A673 (cell line): ENCODE measurements around the gene NHERF1.

ENCODE experiments used
- EZH2 ChIP-seq: fragments of 200-600 bp; sonication (generic); IDR thresholded peaks from 2 replicates; pipeline ENCODE4 v1.6.1; 2017; ENCODE audit warnings: borderline replicate concordance, low read depth, mild to moderate bottlenecking, mixed read lengths, antibody characterized with exemption, low read length; ENCODE audit not compliant: poor library complexity, severe bottlenecking
- TF ChIP-seq, protein P1 (sequence below): fragments of 300-800, 200-600 bp; sonication (generic); conservative IDR thresholded peaks from 2 replicates; pipeline ENCODE4 v1.5.1; 2017; ENCODE audit warnings: low read depth, mild to moderate bottlenecking, antibody characterized with exemption, low read length, moderate library complexity, mixed read lengths

DNA sequence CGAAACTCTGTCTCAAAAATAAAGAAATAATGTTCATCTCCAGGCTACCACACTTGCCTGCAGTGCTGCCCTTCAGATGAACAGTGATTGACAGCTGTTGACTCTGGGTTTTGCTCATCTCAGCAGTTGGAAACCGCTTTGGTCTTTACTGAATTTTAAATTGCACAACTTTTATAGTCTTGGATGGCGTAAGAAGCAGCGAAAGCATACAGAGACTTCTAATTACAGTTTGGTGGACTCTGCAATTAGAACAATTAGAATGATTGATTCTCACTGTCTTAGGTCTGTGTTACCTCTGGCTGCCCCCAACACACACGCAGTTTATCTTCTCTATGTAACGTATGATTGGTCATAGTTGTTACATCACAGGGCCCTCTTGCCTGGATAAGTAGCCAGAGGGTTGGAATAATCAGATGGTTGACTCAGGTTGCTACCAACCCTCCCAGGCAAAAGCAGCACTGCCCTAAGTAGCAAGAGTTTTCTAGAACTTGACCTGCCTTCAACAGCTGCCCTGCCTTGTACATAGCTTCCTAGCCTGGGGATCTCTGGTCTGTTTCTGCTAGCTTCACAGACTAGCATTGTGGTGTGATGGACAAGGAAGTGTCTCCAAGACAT, 29.6 kb downstream of the NHERF1 start:
- TF ChIP-seq, protein P1, sequence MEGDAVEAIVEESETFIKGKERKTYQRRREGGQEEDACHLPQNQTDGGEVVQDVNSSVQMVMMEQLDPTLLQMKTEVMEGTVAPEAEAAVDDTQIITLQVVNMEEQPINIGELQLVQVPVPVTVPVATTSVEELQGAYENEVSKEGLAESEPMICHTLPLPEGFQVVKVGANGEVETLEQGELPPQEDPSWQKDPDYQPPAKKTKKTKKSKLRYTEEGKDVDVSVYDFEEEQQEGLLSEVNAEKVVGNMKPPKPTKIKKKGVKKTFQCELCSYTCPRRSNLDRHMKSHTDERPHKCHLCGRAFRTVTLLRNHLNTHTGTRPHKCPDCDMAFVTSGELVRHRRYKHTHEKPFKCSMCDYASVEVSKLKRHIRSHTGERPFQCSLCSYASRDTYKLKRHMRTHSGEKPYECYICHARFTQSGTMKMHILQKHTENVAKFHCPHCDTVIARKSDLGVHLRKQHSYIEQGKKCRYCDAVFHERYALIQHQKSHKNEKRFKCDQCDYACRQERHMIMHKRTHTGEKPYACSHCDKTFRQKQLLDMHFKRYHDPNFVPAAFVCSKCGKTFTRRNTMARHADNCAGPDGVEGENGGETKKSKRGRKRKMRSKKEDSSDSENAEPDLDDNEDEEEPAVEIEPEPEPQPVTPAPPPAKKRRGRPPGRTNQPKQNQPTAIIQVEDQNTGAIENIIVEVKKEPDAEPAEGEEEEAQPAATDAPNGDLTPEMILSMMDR, result no peak
- no peak for TF ChIP-seq EZH2
